ENCODE measurements around the gene GSX1.

GSX1 gene

DNA sequence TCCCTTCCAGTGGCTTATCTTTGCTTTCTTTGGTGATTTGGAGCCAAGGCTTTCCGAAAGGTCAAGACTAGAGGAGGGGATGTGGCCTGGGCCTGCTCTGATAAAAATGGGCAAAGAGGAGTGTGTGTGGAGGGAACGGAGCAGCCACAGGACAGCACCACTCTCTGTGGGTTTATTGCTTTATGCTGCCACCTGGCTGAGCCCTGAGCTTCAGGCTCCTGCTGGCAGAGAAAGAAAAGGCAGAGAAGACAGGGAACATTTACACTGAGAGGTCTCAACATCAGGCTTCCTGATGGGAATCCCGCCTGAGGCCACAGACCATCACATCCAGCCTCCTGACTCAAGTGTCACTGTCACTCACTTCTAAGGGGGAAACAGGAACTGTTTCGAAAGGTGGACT, 9.2 kb upstream of the GSX1 start:
- Mint-ChIP-seq H3K4me1 (no peaks in the 10 kb centered on the region), H3K4me3 (no peak overlapping the region), H3K36me3 (ENCODE audit: insufficient read depth) (no peaks in the 10 kb centered on the region), H3K27ac (ENCODE audit: low read depth) (no peak overlapping the region), H3K9me3 (no peaks in the 10 kb centered on the region), H3K27me3 (peaks cover 59% of the 10 kb centered on the region)
- DNase-seq (ENCODE audit: low spot score in 2 of 2) (no peak), ATAC-seq (replicated peaks; ENCODE audit: extremely low read depth, poor library complexity, severe bottlenecking) (no peak)

DNA sequence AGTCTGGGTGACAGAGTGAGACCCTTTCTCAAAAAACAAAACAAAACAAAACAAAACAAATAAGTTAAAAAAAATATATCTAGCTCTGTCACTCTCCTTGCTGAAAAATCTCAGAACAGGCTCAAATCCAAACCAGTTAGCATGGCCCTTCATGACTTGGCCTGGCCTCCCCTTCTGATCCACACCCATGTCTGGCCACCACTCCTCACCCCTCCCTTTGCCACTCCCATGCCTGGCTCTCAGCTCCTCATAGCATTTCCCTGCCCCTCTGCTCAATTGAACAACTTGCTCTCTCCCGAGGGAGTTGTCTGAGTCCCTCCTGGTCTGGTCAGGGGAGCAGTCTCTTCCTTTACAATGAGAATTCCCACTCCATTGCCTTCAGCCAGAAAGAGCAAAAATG, 4.0 kb upstream of the GSX1 start:
- DNase-seq (ENCODE audit: low spot score in 2 of 2): no peak
- peaks cover 72% of the 10 kb centered on the region for H3K27me3 Mint-ChIP-seq
- H3K36me3 Mint-ChIP-seq (ENCODE audit: insufficient read depth): peaks cover under 1% of the 10 kb centered on the region
- H3K4me3 Mint-ChIP-seq: no peak overlapping the region
- no peaks in the 10 kb centered on the region for H3K9me3 Mint-ChIP-seq
- no peak for ATAC-seq (replicated peaks; ENCODE audit: extremely low read depth, poor library complexity, severe bottlenecking)
- no peak overlapping the region for H3K27ac Mint-ChIP-seq (ENCODE audit: low read depth)
- H3K4me1 Mint-ChIP-seq: peaks cover 34% of the 10 kb centered on the region

DNA sequence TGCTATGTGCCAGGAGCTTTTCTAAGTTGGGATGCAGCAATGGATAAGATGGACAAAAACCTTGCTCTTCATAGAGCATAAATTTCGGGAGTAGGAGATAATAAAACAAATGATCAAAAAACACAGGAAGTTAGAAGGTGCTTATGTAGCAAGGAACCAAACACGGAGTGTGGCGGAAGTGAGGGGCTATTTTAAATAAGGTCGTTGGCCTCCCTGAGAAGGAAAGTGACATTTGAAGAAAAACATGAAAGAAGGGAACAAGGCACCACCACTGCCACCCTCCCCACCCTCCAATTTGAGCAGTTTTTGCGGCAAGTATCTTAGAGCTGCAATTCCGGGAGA, 3.2 kb upstream of the GSX1 start:
- Mint-ChIP-seq H3K4me1 (peaks cover 37% of the 10 kb centered on the region), H3K27me3 (peaks cover 76% of the 10 kb centered on the region), H3K36me3 (ENCODE audit: insufficient read depth) (peaks cover 1% of the 10 kb centered on the region), H3K27ac (ENCODE audit: low read depth) (no peak overlapping the region), H3K4me3 (peak overlapping the region; percentile 71), H3K9me3 (no peaks in the 10 kb centered on the region)
- ATAC-seq (replicated peaks; ENCODE audit: extremely low read depth, poor library complexity, severe bottlenecking): no peak
- no peak for DNase-seq (ENCODE audit: low spot score in 2 of 2)

DNA sequence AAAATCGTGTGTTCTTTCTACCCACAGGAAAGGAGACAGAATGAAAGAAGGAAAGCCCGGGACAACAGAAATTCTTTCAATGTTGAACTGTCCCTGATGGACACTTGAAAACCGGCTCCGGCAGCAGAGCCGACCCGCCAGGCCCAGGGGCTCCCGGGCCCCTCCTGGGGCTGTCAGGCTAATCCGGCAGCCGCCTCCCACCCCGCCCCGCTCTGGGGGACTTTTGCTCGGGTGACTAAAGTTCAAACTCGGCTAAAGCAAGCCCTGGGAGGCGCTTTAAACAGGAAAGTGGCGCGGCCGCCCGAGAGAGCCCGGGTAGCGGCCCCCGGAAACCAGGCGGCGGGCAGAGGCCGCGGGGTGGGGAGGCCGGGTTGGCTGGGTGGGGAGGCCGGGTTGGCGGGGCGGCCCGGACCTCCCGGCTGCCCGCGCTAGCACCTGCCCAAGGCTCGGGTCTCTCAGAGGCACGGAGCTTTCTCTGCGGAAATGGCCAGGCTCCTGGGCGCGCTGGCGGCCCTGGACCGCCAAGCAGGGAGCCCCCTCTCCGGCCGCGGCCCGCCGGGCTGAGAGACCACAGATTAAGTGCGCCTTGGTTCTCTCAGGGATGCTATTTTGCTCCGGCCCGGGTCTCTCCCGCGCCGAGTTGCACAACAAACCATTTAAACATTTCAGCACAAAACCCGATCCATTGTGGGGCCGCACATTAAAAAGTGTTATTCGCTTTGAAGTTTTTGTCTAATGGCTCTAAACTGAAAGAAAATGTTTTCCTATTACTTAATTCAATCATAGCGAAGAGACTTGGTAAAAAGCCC, 2.6 kb upstream of the GSX1 start:
- peak overlapping the region; percentile 82 for H3K4me3 Mint-ChIP-seq
- no peak overlapping the region for H3K27ac Mint-ChIP-seq (ENCODE audit: low read depth)
- H3K9me3 Mint-ChIP-seq: no peaks in the 10 kb centered on the region
- H3K36me3 Mint-ChIP-seq (ENCODE audit: insufficient read depth): peaks cover 1% of the 10 kb centered on the region
- peaks cover 42% of the 10 kb centered on the region for H3K4me1 Mint-ChIP-seq
- H3K27me3 Mint-ChIP-seq: peaks cover 82% of the 10 kb centered on the region
- DNase-seq (ENCODE audit: low spot score in 2 of 2) (no peak), ATAC-seq (replicated peaks; ENCODE audit: extremely low read depth, poor library complexity, severe bottlenecking) (peak; percentile 37)

DNA sequence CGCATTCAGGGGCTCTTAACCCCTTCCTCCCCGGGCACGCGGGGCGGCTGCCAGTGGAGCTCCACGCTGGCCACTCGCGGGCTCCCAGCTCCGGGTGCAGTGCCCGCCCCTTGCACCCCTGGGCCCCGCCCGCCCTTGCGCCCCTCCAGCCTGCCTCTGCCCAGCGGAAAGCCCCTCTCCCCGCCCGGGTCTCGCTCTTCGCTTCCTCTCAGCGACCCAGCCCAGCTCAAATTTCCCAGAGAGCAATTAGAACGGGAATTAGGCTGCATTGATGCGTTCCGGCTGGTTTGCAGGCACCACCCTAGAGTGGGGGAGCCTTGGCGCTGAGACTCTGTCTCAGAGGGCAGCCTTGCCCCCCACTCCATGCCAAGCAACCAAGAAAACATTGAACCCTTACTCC, 1.8 kb upstream of the GSX1 start:
- DNase-seq (ENCODE audit: low spot score in 2 of 2): no peak
- ATAC-seq (replicated peaks; ENCODE audit: extremely low read depth, poor library complexity, severe bottlenecking): no peak
- peaks cover 84% of the 10 kb centered on the region for H3K27me3 Mint-ChIP-seq
- no peak overlapping the region for H3K27ac Mint-ChIP-seq (ENCODE audit: low read depth)
- H3K36me3 Mint-ChIP-seq (ENCODE audit: insufficient read depth): peaks cover 1% of the 10 kb centered on the region
- no peaks in the 10 kb centered on the region for H3K9me3 Mint-ChIP-seq
- peaks cover 42% of the 10 kb centered on the region for H3K4me1 Mint-ChIP-seq
- peak overlapping the region; percentile 82 for H3K4me3 Mint-ChIP-seq

DNA sequence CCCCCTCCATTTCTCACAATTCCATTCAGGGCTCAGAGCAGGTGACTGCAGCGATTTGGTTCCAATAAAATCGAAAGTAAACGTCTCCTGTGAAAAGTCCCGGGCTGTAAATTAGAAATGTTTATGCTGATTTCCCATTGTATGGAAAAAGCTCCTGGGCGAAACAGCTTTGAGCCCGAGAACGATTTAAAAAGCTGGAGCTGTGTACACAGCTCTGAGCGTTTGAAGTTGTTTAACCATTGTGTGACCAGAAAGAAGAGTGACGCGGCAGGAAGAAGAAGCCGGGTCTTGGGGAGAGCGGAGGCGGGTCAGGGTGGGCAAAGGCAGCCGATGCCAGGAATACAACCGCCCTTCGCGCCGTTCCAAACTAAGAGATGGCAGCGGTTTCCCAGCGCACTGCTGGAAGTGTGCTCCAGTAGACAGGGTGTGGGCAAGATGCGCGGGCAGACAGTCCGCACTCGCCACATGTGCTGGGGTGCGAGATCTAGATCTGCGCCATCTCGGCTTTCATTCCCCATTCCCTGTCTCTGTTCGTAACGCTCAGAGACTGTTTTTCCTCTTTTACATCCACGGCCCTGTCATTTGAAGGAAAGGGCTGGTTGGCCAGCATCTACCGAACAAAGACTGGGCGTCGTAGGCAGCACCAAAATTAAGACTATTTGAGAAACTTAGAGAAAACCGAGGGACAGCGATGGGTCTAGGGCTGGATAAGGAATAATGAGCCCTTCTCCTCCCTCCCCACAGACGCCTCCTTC, 960 bp upstream of the GSX1 start:
- H3K9me3 Mint-ChIP-seq: no peaks in the 10 kb centered on the region
- ATAC-seq (replicated peaks; ENCODE audit: extremely low read depth, poor library complexity, severe bottlenecking) (no peak), DNase-seq (ENCODE audit: low spot score in 2 of 2) (no peak)
- H3K4me1 Mint-ChIP-seq: peaks cover 47% of the 10 kb centered on the region
- H3K36me3 Mint-ChIP-seq (ENCODE audit: insufficient read depth): peaks cover 1% of the 10 kb centered on the region
- H3K4me3 Mint-ChIP-seq: peak overlapping the region; percentile 82
- H3K27ac Mint-ChIP-seq (ENCODE audit: low read depth): no peak overlapping the region
- peaks cover 92% of the 10 kb centered on the region for H3K27me3 Mint-ChIP-seq

DNA sequence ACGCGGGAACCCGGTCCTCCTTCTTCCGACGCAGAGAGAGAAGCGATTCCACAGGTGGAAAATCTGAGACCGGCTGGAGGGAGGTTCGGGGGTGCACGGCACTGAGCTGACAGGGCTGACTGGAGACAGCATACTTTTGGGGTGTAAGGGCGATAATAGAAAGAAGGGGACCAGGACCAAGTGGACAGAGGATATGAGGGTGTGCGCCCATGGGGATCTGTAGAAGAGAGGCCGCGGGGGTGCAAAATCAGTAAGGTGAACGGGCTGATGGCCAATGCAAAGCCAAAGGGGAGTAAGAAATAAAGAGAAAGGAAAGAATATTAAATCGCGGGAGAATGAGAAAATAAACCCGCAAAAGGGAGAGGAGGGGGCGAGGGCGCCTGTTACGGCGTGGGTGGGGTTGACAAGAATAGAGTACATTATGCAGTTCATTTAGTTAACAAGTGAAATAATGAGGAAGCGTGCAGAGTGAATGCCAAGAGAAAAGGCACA, 336 bp upstream of the GSX1 start:
- Mint-ChIP-seq H3K4me1 (peaks cover 47% of the 10 kb centered on the region), H3K9me3 (no peaks in the 10 kb centered on the region), H3K4me3 (peak overlapping the region; percentile 82), H3K36me3 (ENCODE audit: insufficient read depth) (peaks cover 1% of the 10 kb centered on the region), H3K27me3 (peaks cover 95% of the 10 kb centered on the region), H3K27ac (ENCODE audit: low read depth) (no peak overlapping the region)
- DNase-seq (ENCODE audit: low spot score in 2 of 2) (no peak), ATAC-seq (replicated peaks; ENCODE audit: extremely low read depth, poor library complexity, severe bottlenecking) (no peak)

DNA sequence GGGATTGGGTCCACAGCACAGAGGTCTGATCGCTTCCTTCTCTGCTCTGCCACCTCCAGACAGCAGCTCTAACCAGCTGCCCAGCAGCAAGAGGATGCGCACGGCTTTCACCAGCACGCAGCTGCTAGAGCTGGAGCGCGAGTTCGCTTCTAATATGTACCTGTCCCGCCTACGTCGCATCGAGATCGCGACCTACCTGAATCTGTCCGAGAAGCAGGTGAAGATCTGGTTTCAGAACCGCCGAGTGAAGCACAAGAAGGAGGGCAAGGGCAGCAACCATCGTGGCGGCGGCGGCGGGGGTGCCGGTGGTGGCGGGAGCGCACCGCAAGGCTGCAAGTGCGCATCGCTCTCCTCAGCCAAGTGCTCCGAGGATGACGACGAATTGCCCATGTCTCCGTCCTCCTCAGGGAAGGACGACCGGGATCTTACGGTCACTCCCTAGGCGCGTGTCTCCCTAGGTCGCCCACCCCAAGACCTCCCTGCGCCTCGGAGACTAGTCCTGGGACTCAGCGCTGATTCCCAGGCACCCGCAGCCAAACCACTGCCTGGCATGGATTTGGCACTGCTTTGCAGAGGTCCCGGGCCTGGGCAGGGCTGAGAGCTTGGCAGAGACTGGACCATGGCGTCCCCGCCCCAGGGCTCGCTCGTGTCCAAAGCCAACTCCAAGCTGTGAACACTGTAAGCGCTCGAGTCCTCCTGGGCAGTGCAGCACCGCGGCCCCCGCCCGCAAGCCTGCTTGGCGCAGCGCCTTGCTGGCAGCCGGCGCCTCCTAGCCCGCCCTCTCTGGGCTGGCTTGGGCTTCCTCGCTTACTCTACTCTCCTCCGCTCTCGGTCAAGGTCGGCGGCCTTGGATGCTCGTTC, 1.5 kb downstream of the GSX1 start:
- Mint-ChIP-seq H3K27me3 (peaks cover 93% of the 10 kb centered on the region), H3K4me3 (peak overlapping the region; percentile 50), H3K36me3 (ENCODE audit: insufficient read depth) (peaks cover 1% of the 10 kb centered on the region), H3K4me1 (peaks cover 47% of the 10 kb centered on the region), H3K9me3 (no peaks in the 10 kb centered on the region), H3K27ac (ENCODE audit: low read depth) (no peak overlapping the region)
- ATAC-seq (replicated peaks; ENCODE audit: extremely low read depth, poor library complexity, severe bottlenecking) (no peak), DNase-seq (ENCODE audit: low spot score in 2 of 2) (no peak)

DNA sequence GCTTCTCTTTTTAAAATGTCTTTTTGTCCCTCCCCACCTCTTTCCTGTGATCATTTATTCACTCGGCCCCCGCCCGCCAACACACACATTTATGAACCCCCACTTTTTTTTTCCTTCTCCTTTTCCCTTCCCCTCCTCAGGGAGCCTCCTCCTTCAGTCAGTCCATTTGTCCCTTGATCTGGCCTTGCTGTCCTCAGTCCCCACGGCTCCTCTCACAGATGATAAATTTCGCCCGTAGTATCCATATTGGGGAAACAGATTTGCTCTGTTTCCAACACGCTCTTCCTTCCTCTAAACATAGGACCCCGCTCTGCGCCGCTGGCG, 2.0 kb downstream of the GSX1 start:
- ATAC-seq (replicated peaks; ENCODE audit: extremely low read depth, poor library complexity, severe bottlenecking): no peak
- Mint-ChIP-seq H3K36me3 (ENCODE audit: insufficient read depth) (peaks cover 1% of the 10 kb centered on the region), H3K27ac (ENCODE audit: low read depth) (no peak overlapping the region), H3K4me1 (peaks cover 42% of the 10 kb centered on the region), H3K4me3 (peak overlapping the region; percentile 50), H3K27me3 (peaks cover 93% of the 10 kb centered on the region), H3K9me3 (no peaks in the 10 kb centered on the region)
- DNase-seq (ENCODE audit: low spot score in 2 of 2): no peak

DNA sequence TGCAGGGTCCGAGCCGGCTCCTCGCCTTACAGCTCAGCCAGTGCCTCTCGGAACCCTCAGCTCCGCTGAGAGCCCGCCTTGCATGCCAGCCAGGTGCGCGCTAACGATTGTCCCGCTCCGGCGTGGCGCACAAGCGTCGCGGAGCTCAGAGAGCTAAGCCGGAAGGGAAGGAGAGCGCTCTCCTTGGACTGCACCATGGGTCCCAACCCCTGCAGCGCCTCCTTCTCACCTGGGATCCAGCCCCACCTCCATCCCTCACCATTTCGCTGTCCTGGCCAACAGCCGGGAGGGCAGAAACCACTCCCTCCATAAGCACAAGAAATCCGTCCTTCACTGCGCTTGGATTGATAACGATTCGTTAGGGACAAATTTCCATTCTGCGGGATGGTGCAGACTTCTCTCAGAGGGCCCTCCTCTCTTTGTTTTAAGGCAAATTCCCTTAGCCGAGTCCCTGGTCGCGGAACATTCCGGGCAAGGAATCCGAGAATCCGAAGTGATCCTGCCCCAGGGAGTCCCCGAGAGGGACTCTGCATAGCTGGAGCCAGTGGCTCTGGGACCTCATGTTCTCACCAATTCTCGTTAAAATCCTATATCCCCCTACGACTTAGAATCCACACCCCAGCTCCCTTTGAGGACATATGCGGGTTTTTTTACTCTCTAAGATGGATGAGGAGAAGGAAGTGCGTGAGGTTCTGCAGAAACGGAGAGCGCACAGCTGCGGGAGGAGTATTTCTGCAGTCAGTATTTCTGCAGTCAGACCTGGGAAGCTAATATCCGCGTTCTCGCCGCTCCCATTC, 2.8 kb downstream of the GSX1 start:
- no peak for ATAC-seq (replicated peaks; ENCODE audit: extremely low read depth, poor library complexity, severe bottlenecking)
- no peak for DNase-seq (ENCODE audit: low spot score in 2 of 2)
- peaks cover 40% of the 10 kb centered on the region for H3K4me1 Mint-ChIP-seq
- peaks cover 1% of the 10 kb centered on the region for H3K36me3 Mint-ChIP-seq (ENCODE audit: insufficient read depth)
- no peak overlapping the region for H3K4me3 Mint-ChIP-seq
- H3K27ac Mint-ChIP-seq (ENCODE audit: low read depth): no peak overlapping the region
- H3K27me3 Mint-ChIP-seq: peaks cover 98% of the 10 kb centered on the region
- no peaks in the 10 kb centered on the region for H3K9me3 Mint-ChIP-seq

DNA sequence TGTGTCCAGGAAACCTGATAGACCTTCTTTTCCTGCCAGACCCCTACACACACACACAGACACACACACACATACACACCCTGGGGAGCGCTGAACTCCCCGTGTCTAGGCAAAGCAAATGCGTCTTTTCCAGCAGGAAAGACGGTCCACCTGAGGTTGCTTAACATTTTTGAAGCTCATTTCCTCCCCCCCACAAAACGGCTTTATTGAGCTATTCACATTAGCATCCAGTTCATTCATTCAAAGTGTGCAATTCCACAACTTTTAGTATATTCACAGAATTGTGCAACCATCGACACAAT, 3.4 kb downstream of the GSX1 start:
- Mint-ChIP-seq H3K9me3 (no peaks in the 10 kb centered on the region), H3K4me3 (no peak overlapping the region), H3K27ac (ENCODE audit: low read depth) (no peak overlapping the region), H3K36me3 (ENCODE audit: insufficient read depth) (peaks cover 1% of the 10 kb centered on the region), H3K4me1 (peaks cover 35% of the 10 kb centered on the region), H3K27me3 (peaks cover 98% of the 10 kb centered on the region)
- no peak for ATAC-seq (replicated peaks; ENCODE audit: extremely low read depth, poor library complexity, severe bottlenecking)
- no peak for DNase-seq (ENCODE audit: low spot score in 2 of 2)

DNA sequence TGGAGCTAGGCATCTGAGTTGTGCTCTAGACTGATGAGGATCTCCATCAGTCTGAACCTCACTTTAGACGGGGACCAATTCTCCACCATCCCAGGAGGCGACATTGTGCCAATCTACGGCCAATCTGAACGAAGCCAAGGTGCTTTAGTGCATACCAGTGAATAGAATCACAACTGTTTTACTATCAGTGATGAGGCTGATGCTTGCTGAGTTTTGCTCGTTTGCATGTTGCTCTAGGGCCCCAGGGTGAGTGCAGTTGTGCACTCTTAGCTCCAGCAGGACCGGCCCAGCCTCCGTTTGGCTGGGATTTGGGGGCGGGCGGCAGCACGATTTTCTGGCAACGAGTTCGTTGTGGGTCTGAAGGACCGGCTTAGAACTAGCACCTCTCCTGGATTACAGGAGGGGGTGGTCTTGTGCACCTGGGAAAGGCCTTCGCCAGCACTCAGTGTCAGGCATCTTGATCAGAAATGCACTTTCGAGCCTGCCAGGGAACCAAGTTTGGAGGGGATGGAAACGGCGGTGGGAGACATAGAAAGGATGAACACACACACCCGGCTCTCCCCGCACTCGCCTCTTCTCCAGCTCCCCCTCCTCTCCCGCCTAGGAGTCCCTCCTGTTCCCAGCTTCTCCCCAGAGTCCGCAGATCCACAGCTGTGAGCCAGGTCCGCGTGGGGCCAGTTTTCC, 4.4 kb downstream of the GSX1 start:
- H3K27ac Mint-ChIP-seq (ENCODE audit: low read depth): no peak overlapping the region

More for the DNA sequence above, 4.4 kb downstream of the GSX1 start:
- no peak for ATAC-seq (replicated peaks; ENCODE audit: extremely low read depth, poor library complexity, severe bottlenecking)
- peaks cover 98% of the 10 kb centered on the region for H3K27me3 Mint-ChIP-seq
- peaks cover 1% of the 10 kb centered on the region for H3K36me3 Mint-ChIP-seq (ENCODE audit: insufficient read depth)
- no peak overlapping the region for H3K4me3 Mint-ChIP-seq
- H3K9me3 Mint-ChIP-seq: no peaks in the 10 kb centered on the region
- no peak for DNase-seq (ENCODE audit: low spot score in 2 of 2)
- peaks cover 25% of the 10 kb centered on the region for H3K4me1 Mint-ChIP-seq

All from central memory CD8-positive, alpha-beta T cell (primary cell).